PC-3 (cell line): Measurements from ENCODE around the gene MRPS25. TPM values are rescaled to one million over a fixed set of nuclear protein-coding genes. Genes with fewer than 3 reads are reported as not detected.

ENCODE experiments used
- ATAC-seq: fragments of 200-7000 bp; cut with Tn5 transposase; 2 replicates; pipeline ENCODE4 v1.9.1; 2020; ENCODE audit warnings: mild to moderate bottlenecking, moderate library complexity
- BruUV-seq: library from RNA; stranded (reverse); fragments of 400-500 nt; replicated peaks from 2 replicates; lab custom pipeline; 2021; lab: Mats Ljungman, UMichigan
- CTCF ChIA-PET: fragments of 300-600 bp; sonication (Branson Sonifier 250); formaldehyde crosslinking; loops from one replicate; lab custom pipeline; 2022; ENCODE audit warnings: antibody characterized with exemption; lab: Charles Lee
- POLR2A ChIA-PET: fragments of 300-600 bp; sonication (Branson Sonifier 250); formaldehyde crosslinking; loops from one replicate; lab custom pipeline; 2022; ENCODE audit warnings: antibody characterized with exemption; ENCODE audit not compliant: unreplicated experiment; lab: Charles Lee
- DNase-seq: peaks from one replicate; pipeline ENCODE4 v3.0.0-alpha.2; 2015
- H2AFZ ChIP-seq: fragments of 300-600 bp; sonication (generic); 2 replicates; pipeline ENCODE4 v1.6.0; 2016; ENCODE audit warnings: antibody characterized with exemption, low read length
- H3F3A ChIP-seq: fragments of 300-600 bp; sonication (generic); one replicate; pipeline ENCODE4 v1.6.0; 2017; ENCODE audit warnings: antibody characterized with exemption, low read length, control low read depth, mild to moderate bottlenecking; ENCODE audit not compliant: unreplicated experiment
- H3K27ac ChIP-seq: fragments of 300-600 bp; sonication (generic); 2 replicates; pipeline ENCODE4 v1.5.1; 2016; ENCODE audit warnings: mild to moderate bottlenecking, low read length
- H3K27me3 ChIP-seq: fragments of 300-600 bp; sonication (generic); 2 replicates; pipeline ENCODE4 v1.6.1; 2016; ENCODE audit warnings: low read length, mixed read lengths
- H3K36me3 ChIP-seq: fragments of 300-600 bp; sonication (generic); 2 replicates; pipeline ENCODE4 v1.6.1; 2016; ENCODE audit warnings: low read depth, mixed run types, low read length, mixed read lengths
- H3K4me1 ChIP-seq: fragments of 300-600 bp; sonication (generic); 2 replicates; pipeline ENCODE4 v1.5.1; 2016; ENCODE audit warnings: low read length; ENCODE audit not compliant: insufficient read depth
- H3K4me2 ChIP-seq: fragments of 300-600 bp; sonication (generic); 2 replicates; pipeline ENCODE4 v1.6.0; 2016; ENCODE audit warnings: low read length
- H3K4me3 ChIP-seq: fragments of 300-600 bp; sonication (generic); 2 replicates; pipeline ENCODE4 v1.5.1; 2016; ENCODE audit warnings: mild to moderate bottlenecking, low read length, mixed read lengths
- H3K79me2 ChIP-seq: fragments of 300-600 bp; sonication (generic); 2 replicates; pipeline ENCODE4 v1.6.1; 2017; ENCODE audit warnings: low read length, mixed read lengths
- H3K9ac ChIP-seq: fragments of 300-600 bp; sonication (generic); 2 replicates; pipeline ENCODE4 v1.6.0; 2016; ENCODE audit warnings: mild to moderate bottlenecking, low read length
- H3K9me2 ChIP-seq: fragments of 300-600 bp; sonication (generic); replicated peaks from 2 replicates; pipeline ENCODE4 v1.6.1; 2016; ENCODE audit warnings: mixed run types, low read length, mixed read lengths
- H3K9me3 ChIP-seq: fragments of 300-600 bp; sonication (generic); 2 replicates; pipeline ENCODE4 v1.6.1; 2016; ENCODE audit warnings: low read length, mixed read lengths
- H4K20me1 ChIP-seq: fragments of 300-600 bp; sonication (generic); 2 replicates; pipeline ENCODE4 v1.6.1; 2016; ENCODE audit warnings: low read length, mixed read lengths
- CTCF ChIP-seq: fragments of 300-600 bp; sonication (generic); conservative IDR thresholded peaks from 2 replicates; pipeline ENCODE4 v1.5.1; 2017; ENCODE audit warnings: antibody characterized with exemption, low read depth, mild to moderate bottlenecking, low read length
- EZH2 ChIP-seq: fragments of 300-600 bp; sonication (generic); IDR thresholded peaks from one replicate; pipeline ENCODE4 v1.6.1; 2017; ENCODE audit warnings: antibody characterized with exemption, mild to moderate bottlenecking, low read length; ENCODE audit not compliant: unreplicated experiment
- EZH2phosphoT487 ChIP-seq: fragments of 300-600 bp; sonication (generic); IDR thresholded peaks from 2 replicates; pipeline ENCODE4 v1.6.1; 2018; ENCODE audit warnings: mild to moderate bottlenecking, antibody characterized with exemption, low read length, borderline replicate concordance
- intact Hi-C: fragments of 100-400 bp; cut with micrococcal nuclease; formaldehyde crosslinking; loops from 2 replicates; pipeline ENCODE4 v1.9.0; 2023
- total RNA-seq: library from RNA; depleted of rRNA; stranded (reverse); fragments of >200 nt; gene quantifications from 2 replicates; pipeline ENCODE4 v1.2.3, GENCODE V29; 2014

MRPS25 gene
- total RNA-seq, 1 experiment from 2014 or later: 42.9 TPM

- ChIA-PET CTCF (no interaction called here), POLR2A (no interaction called here)
- peaks cover 43% of the 10 kb centered on the region for H3K36me3 ChIP-seq
- H3K9me2 ChIP-seq: no peaks in the 10 kb centered on the region
- H3K9me3 ChIP-seq: no peaks in the 10 kb centered on the region
- no peak overlapping the region for H3K9ac ChIP-seq
- H3K27me3 ChIP-seq: no peaks in the 10 kb centered on the region
- no peaks in the 10 kb centered on the region for H3K79me2 ChIP-seq
- H2AFZ ChIP-seq: no peak overlapping the region
- no peaks in the 10 kb centered on the region for H3F3A ChIP-seq
- no peak for DNase-seq
- intact Hi-C loops: no loop called here
- H3K4me1 ChIP-seq: no peaks in the 10 kb centered on the region
- H3K4me3 ChIP-seq: no peak overlapping the region
- no peaks in the 10 kb centered on the region for H4K20me1 ChIP-seq
- no TSS peak for BruUV-seq
- no peak for TF ChIP-seq EZH2
- TF ChIP-seq CTCF: no peak
- TF ChIP-seq EZH2phosphoT487: no peak
- no peak overlapping the region for H3K27ac ChIP-seq
- H3K4me2 ChIP-seq: no peak overlapping the region
- ATAC-seq: no peak
Observed at GRCh38 chr3:15071699-15072098, 6.6 kb upstream of the MRPS25 start.

DNA sequence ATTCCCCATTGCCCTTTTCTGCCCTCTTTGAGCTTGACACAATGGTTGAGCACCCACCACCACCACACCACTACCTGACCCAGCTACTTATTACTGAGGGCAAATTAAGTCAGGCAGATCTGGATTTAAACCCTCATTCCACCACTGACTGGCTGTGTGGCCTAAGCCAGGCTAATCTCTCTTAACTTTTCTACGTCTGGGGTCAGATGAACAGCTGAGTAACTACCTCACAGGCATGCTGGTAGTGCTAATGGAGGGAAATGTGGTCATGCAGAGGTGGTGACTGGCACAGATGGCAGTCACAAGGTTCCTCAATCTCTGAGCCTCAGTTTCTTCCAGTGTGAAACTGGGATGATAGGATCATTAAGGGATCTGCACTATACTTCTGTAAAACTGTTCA lies 4.3 kb upstream of the MRPS25 start:
- H3K9me2 ChIP-seq: no peaks in the 10 kb centered on the region
- H3K4me2 ChIP-seq: no peak overlapping the region
- no peaks in the 10 kb centered on the region for H3K27me3 ChIP-seq
- no peaks in the 10 kb centered on the region for H3K9me3 ChIP-seq
- H3K27ac ChIP-seq: no peak overlapping the region
- H3K79me2 ChIP-seq: peaks cover 6% of the 10 kb centered on the region
- ATAC-seq (no peak), DNase-seq (no peak)
- no TSS peak for BruUV-seq
- CTCF ChIA-PET: no interaction called here
- peaks cover 6% of the 10 kb centered on the region for H3K4me1 ChIP-seq
- H3K9ac ChIP-seq: no peak overlapping the region
- peaks cover 26% of the 10 kb centered on the region for H3K36me3 ChIP-seq
- POLR2A ChIA-PET: no interaction called here
- H2AFZ ChIP-seq: no peak overlapping the region
- no peaks in the 10 kb centered on the region for H4K20me1 ChIP-seq
- no peaks in the 10 kb centered on the region for H3F3A ChIP-seq
- intact Hi-C loops: no loop called here
- no peak overlapping the region for H3K4me3 ChIP-seq
- TF ChIP-seq EZH2: no peak
- TF ChIP-seq CTCF: no peak
- no peak for TF ChIP-seq EZH2phosphoT487

GRCh38 chr3:15066467-15066866 lies 1.4 kb upstream of the MRPS25 start:
- DNase-seq: no peak
- Histone ChIP-seq H3K79me2 (peaks cover 24% of the 10 kb centered on the region), H2AFZ (no peak overlapping the region), H3K9me2 (no peaks in the 10 kb centered on the region), H3F3A (no peaks in the 10 kb centered on the region), H3K27ac (no peak overlapping the region), H3K36me3 (peaks cover 12% of the 10 kb centered on the region), H3K27me3 (no peaks in the 10 kb centered on the region), H4K20me1 (peaks cover 15% of the 10 kb centered on the region), H3K4me1 (peaks cover 17% of the 10 kb centered on the region), H3K9ac (no peak overlapping the region), H3K9me3 (no peaks in the 10 kb centered on the region), H3K4me2 (no peak overlapping the region), H3K4me3 (no peak overlapping the region)
- ChIA-PET POLR2A (no interaction called here), CTCF (no interaction called here)
- TF ChIP-seq CTCF: no peak
- no peak for TF ChIP-seq EZH2phosphoT487
- TF ChIP-seq EZH2: no peak
- intact Hi-C loops: no loop called here
- BruUV-seq: no TSS peak
- ATAC-seq: no peak
